HepG2 (cell line): ENCODE results near the gene RELB. TPM values are rescaled to one million over a fixed set of nuclear protein-coding genes. Genes with fewer than 3 reads are reported as not detected.

Experiments
- ATF1 ChIP-seq: IDR thresholded peaks from 2 replicates; pipeline ENCODE4 v1.6.1; 2016; ENCODE audit warnings: mild to moderate bottlenecking, control low read depth
- BCL3 ChIP-seq: sonication (generic); formaldehyde crosslinking; IDR thresholded peaks from 2 replicates; pipeline ENCODE4 v1.5.1; 2020; ENCODE audit warnings: mild to moderate bottlenecking, missing genetic modification reagents, moderate library complexity
- CBX5 ChIP-seq: sonication (generic); formaldehyde crosslinking; IDR thresholded peaks from 2 replicates; pipeline ENCODE4 v1.4.0; 2020; ENCODE audit warnings: missing genetic modification reagents, borderline replicate concordance
- E2F1 ChIP-seq: sonication (generic); formaldehyde crosslinking; IDR thresholded peaks from 2 replicates; pipeline ENCODE4 v1.5.0; 2020; ENCODE audit warnings: missing genetic modification reagents
- HNF4G ChIP-seq, 2 experiments: sonication (generic) in 1 of 2; formaldehyde crosslinking in 1 of 2; IDR thresholded peaks; 2 replicates each; pipeline versions ENCODE4 v1.4.0 to v1.6.1; 2011 to 2020; ENCODE audit warnings: borderline replicate concordance in 2 of 2, low read depth in 2 of 2, mild to moderate bottlenecking in 2 of 2, low read length in 1 of 2, missing genetic modification reagents in 1 of 2, moderate library complexity in 1 of 2
- IKZF4 ChIP-seq: sonication (generic); formaldehyde crosslinking; IDR thresholded peaks from 2 replicates; pipeline ENCODE4 v1.5.1; 2020; ENCODE audit warnings: borderline replicate concordance, mild to moderate bottlenecking, low read depth, missing genetic modification reagents; ENCODE audit errors: not compliant biosample characterization
- MEIS1 ChIP-seq: sonication (generic); formaldehyde crosslinking; IDR thresholded peaks from 2 replicates; pipeline ENCODE4 v1.9.0; 2021; ENCODE audit warnings: mild to moderate bottlenecking, missing genetic modification reagents, moderate library complexity, borderline replicate concordance
- MNT ChIP-seq: fragments of 450-650 bp; IDR thresholded peaks from 2 replicates; pipeline ENCODE4 v1.6.1; 2016
- MTF1 ChIP-seq: sonication (generic); formaldehyde crosslinking; IDR thresholded peaks from 2 replicates; pipeline ENCODE4 v1.5.0; 2020; ENCODE audit warnings: missing genetic modification reagents
- MXD3 ChIP-seq: IDR thresholded peaks from 2 replicates; pipeline ENCODE4 v1.6.1; 2016; ENCODE audit warnings: mild to moderate bottlenecking, missing biosample characterization, missing genetic modification reagents
- MXI1 ChIP-seq: IDR thresholded peaks from 3 replicates; pipeline ENCODE4 v1.6.1; 2012; ENCODE audit warnings: low read depth, low read length, inconsistent platforms, borderline replicate concordance
- PHF20 ChIP-seq: sonication (generic); formaldehyde crosslinking; IDR thresholded peaks from 2 replicates; pipeline ENCODE4 v1.5.0; 2020; ENCODE audit warnings: mild to moderate bottlenecking, missing genetic modification reagents
- SP140L ChIP-seq: sonication (generic); formaldehyde crosslinking; IDR thresholded peaks from 2 replicates; pipeline ENCODE4 v1.4.0; 2020; ENCODE audit warnings: missing genetic modification reagents, borderline replicate concordance
- SPEN ChIP-seq: sonication (generic); formaldehyde crosslinking; IDR thresholded peaks from 2 replicates; pipeline ENCODE4 v1.5.1; 2020; ENCODE audit warnings: low read depth, mild to moderate bottlenecking, missing genetic modification reagents
- TFDP2 ChIP-seq: sonication (generic); formaldehyde crosslinking; IDR thresholded peaks from 2 replicates; pipeline ENCODE4 v1.4.0; 2020; ENCODE audit warnings: missing genetic modification reagents
- UBTF ChIP-seq: sonication (generic); formaldehyde crosslinking; IDR thresholded peaks from 2 replicates; pipeline ENCODE4 v1.4.0; 2020; ENCODE audit warnings: mild to moderate bottlenecking, missing genetic modification reagents
- ZNF282 ChIP-seq: fragments of 450-650 bp; IDR thresholded peaks from 2 replicates; pipeline ENCODE4 v1.6.1; 2018; ENCODE audit not compliant: partially characterized antibody
- polyA plus RNA-seq, 8 experiments: library from polyadenylated mRNA; depleted of rRNA in 3 of 8; stranded (reverse) in 7 of 8; unstranded in 1 of 8; fragments of >200 nt; fragmentation: Illumina TruSeq in 4 of 8; extraction: Trizol in 4 of 8; gene quantifications; 2 replicates each; pipeline versions ENCODE4 v1.2.1 to v1.2.3, GENCODE V29; 2011 to 2016; ENCODE audit warnings: low read depth in 4 of 8, missing spikeins in 1 of 8, mixed read lengths in 1 of 8; ENCODE audit not compliant: insufficient read depth in 1 of 8
- total RNA-seq, 5 experiments: library from RNA; depleted of rRNA; stranded (reverse); fragments of >200 nt; fragmentation: Illumina TruSeq; extraction: Trizol; gene quantifications; 2 replicates each; pipeline ENCODE4 v1.2.3, GENCODE V29; 2016; ENCODE audit warnings: low read depth in 1 of 5

The RELB gene
- total and polyA plus RNA-seq, 2 of the 13 experiments (the other 11 are each of a cell fraction or from before 2014, with no cell fraction given): 1.9 to 3.5 TPM

GRCh38 chr19:45045671-45046353 is 44.5 kb downstream of the RELB start (continued):
- TF ChIP-seq UBTF (CRISPR knock-in tag) (peak; percentile 87), TFDP2 (CRISPR knock-in tag) (peak; percentile 69), CBX5 (CRISPR knock-in tag) (peak; percentile 72; the same call in 1 of the 2 replicates), MNT (peak; percentile 82), HNF4G (IDR thresholded peaks at IDR 0.05; ENCODE audit: borderline replicate concordance, low read depth, low read length) (peak; percentile 76), HNF4G (CRISPR knock-in tag; IDR thresholded peaks at IDR 0.05; ENCODE audit: borderline replicate concordance, low read depth) (peak; percentile 71; the same call in 1 of the 2 replicates), MXI1 (peak; percentile 95; the same call in 2 of the 3 replicates), ZNF282 (no peak), IKZF4 (CRISPR knock-in tag) (peak; percentile 75), PHF20 (CRISPR knock-in tag) (peak; percentile 54), MXD3 (CRISPR knock-in tag) (peak; percentile 46; the same call in 1 of the 2 replicates), MTF1 (CRISPR knock-in tag) (no peak), ATF1 (CRISPR knock-in tag) (no peak), MEIS1 (CRISPR knock-in tag) (peak; percentile 52; the same call in 1 of the 2 replicates), E2F1 (no peak), SPEN (CRISPR knock-in tag) (0 out of 2 replicates have a peak, but pooled peaks have one; percentile 29), SP140L (CRISPR knock-in tag) (no peak), BCL3 (CRISPR knock-in tag) (peak; percentile 39; the same call in 1 of the 2 replicates)
